OCI-LY3 (cell line): ENCODE measurements around the gene ZMIZ1.

Experiments
- CTCF ChIP-seq: fragments of 200-600, 300-600 bp; sonication (generic); IDR thresholded peaks from 2 replicates; pipeline ENCODE4 v1.5.1; 2014; ENCODE audit warnings: antibody characterized with exemption, low read length, low read depth
- EZH2phosphoT487 ChIP-seq: fragments of 200-600 bp; shearing (Covaris generic); IDR thresholded peaks from 2 replicates; pipeline ENCODE4 v1.6.1; 2018; ENCODE audit warnings: antibody characterized with exemption, mixed run types, low read depth

- TF ChIP-seq CTCF (no peak), EZH2phosphoT487 (no peak)
Measured at GRCh38 chr10:79069325-79070080, 737 bp downstream of the ZMIZ1 start.
